ENCODE results near the gene CLEC4F.

The CLEC4F gene

GRCh38 chr2:70835643-70836042 lies 15.2 kb upstream of the CLEC4F start, which contains the start of gene CD207:
Gene CD207, minus strand, starts transcription at chr2:70835816. Its CDS starts 40 bp downstream, at chr2:70835776.
- no peaks in the 10 kb centered on the region for H3K4me1 ChIP-seq (ENCODE audit: control insufficient read depth, insufficient read depth, low read length)
- H3K36me3 ChIP-seq (ENCODE audit: control insufficient read depth in 2 of 2, insufficient read depth in 2 of 2, low read length in 2 of 2), result no peaks in the 10 kb centered on the region
- H3K9me3 ChIP-seq (ENCODE audit: control insufficient read depth in 2 of 2, low read length in 2 of 2), result peaks cover 0 to 2% of the 10 kb centered on the region in 2 donors
- no peak within 1 kb of the TSS for H3K4me3 ChIP-seq (ENCODE audit: low read length in 2 of 2)
- no peaks in the 10 kb centered on the region for H3K27me3 ChIP-seq (ENCODE audit: control insufficient read depth in 1 of 2, insufficient read depth in 2 of 2, low read length in 2 of 2)
- H3K9ac ChIP-seq (ENCODE audit: low read length in 2 of 2), result no peak within 1 kb of the TSS
- H3K27ac ChIP-seq (ENCODE audit: low read length), result no peak within 1 kb of the TSS

DNA sequence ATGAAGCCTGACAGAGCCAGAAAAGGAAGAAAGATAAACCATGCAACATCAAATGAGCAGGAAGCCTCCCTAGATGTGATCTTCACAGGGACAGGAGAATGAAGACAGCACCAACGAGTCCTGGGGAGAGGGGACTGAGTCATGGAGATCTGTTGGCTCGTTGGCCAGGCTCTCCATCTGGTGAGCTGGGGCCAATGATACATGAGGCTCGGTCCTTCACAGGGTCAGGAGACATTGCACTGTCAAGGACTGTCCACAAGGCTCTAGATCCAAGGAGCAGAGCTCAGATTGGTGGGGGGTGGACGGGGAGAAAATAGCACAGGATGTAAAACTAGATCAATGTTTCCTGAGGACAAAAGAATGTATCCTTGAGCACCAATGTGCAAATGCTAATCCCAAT lies 14.5 kb upstream of the CLEC4F start:
- Histone ChIP-seq H3K27me3 (ENCODE audit: control insufficient read depth in 1 of 2, insufficient read depth in 2 of 2, low read length in 2 of 2) (no peaks in the 10 kb centered on the region), H3K9ac (ENCODE audit: low read length in 2 of 2) (no peak overlapping the region), H3K27ac (ENCODE audit: low read length) (no peak overlapping the region), H3K4me3 (ENCODE audit: low read length in 2 of 2) (no peak overlapping the region), H3K9me3 (ENCODE audit: control insufficient read depth in 2 of 2, low read length in 2 of 2) (peaks cover 0 to 2% of the 10 kb centered on the region in 2 donors), H3K36me3 (ENCODE audit: control insufficient read depth in 2 of 2, insufficient read depth in 2 of 2, low read length in 2 of 2) (no peaks in the 10 kb centered on the region), H3K4me1 (ENCODE audit: control insufficient read depth, insufficient read depth, low read length) (no peaks in the 10 kb centered on the region)

DNA sequence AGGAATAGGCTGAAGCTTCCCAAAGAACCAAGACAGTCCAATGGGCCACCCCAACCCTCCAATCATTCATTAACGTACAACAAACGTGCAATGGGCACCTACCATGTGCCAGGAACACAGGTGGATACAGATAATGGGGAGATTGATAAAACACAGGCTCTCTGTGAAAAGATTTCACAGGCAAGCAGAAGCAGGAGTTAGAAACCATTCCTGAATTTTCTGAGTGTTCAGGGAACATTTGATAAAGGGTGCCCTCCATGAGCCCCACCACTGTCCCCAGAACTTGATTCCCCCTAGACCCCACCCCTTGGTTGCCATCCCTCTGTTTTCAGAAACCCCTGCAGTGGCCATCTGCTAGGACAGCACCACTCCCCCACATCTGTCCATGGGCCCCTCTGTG lies 13.7 kb upstream of the CLEC4F start:
- no peak overlapping the region for H3K27ac ChIP-seq (ENCODE audit: low read length)
- peaks cover 0 to 2% of the 10 kb centered on the region in 2 donors for H3K9me3 ChIP-seq (ENCODE audit: control insufficient read depth in 2 of 2, low read length in 2 of 2)
- no peaks in the 10 kb centered on the region for H3K36me3 ChIP-seq (ENCODE audit: control insufficient read depth in 2 of 2, insufficient read depth in 2 of 2, low read length in 2 of 2)
- no peak overlapping the region for H3K9ac ChIP-seq (ENCODE audit: low read length in 2 of 2)
- no peak overlapping the region for H3K4me3 ChIP-seq (ENCODE audit: low read length in 2 of 2)
- no peaks in the 10 kb centered on the region for H3K4me1 ChIP-seq (ENCODE audit: control insufficient read depth, insufficient read depth, low read length)
- H3K27me3 ChIP-seq (ENCODE audit: control insufficient read depth in 1 of 2, insufficient read depth in 2 of 2, low read length in 2 of 2), result no peaks in the 10 kb centered on the region

GRCh38 chr2:70833246-70833645 lies 12.8 kb upstream of the CLEC4F start:
- Histone ChIP-seq H3K9me3 (ENCODE audit: control insufficient read depth in 2 of 2, low read length in 2 of 2) (peaks cover 0 to 2% of the 10 kb centered on the region in 2 donors), H3K27me3 (ENCODE audit: control insufficient read depth in 1 of 2, insufficient read depth in 2 of 2, low read length in 2 of 2) (no peaks in the 10 kb centered on the region), H3K36me3 (ENCODE audit: control insufficient read depth in 2 of 2, insufficient read depth in 2 of 2, low read length in 2 of 2) (no peaks in the 10 kb centered on the region), H3K4me3 (ENCODE audit: low read length in 2 of 2) (no peak overlapping the region), H3K27ac (ENCODE audit: low read length) (no peak overlapping the region), H3K9ac (ENCODE audit: low read length in 2 of 2) (no peak overlapping the region), H3K4me1 (ENCODE audit: control insufficient read depth, insufficient read depth, low read length) (no peaks in the 10 kb centered on the region)

DNA sequence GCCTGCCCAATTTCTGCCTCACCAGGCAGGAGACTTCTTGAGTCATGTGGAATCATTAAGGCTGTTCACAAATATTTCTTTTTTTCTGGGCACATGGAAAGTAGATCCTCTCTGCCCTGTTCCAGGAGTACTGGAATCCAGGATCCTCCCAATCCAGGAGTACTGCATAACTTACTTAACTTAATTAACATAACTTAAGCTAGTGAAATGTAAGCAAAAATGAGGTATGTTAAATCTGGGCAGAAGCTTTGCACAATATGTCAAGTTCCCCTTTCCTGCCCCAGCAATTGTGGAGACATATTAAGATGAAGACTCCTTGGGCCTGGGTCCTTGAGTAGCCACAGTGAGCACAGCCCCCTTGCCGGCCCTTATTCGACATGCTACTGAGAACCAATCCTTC lies 12.0 kb upstream of the CLEC4F start:
- peaks cover 0 to 2% of the 10 kb centered on the region in 2 donors for H3K9me3 ChIP-seq (ENCODE audit: control insufficient read depth in 2 of 2, low read length in 2 of 2)
- no peak overlapping the region for H3K4me3 ChIP-seq (ENCODE audit: low read length in 2 of 2)
- no peaks in the 10 kb centered on the region for H3K27me3 ChIP-seq (ENCODE audit: control insufficient read depth in 1 of 2, insufficient read depth in 2 of 2, low read length in 2 of 2)
- no peak overlapping the region for H3K9ac ChIP-seq (ENCODE audit: low read length in 2 of 2)
- H3K27ac ChIP-seq (ENCODE audit: low read length), result no peak overlapping the region
- no peaks in the 10 kb centered on the region for H3K4me1 ChIP-seq (ENCODE audit: control insufficient read depth, insufficient read depth, low read length)
- H3K36me3 ChIP-seq (ENCODE audit: control insufficient read depth in 2 of 2, insufficient read depth in 2 of 2, low read length in 2 of 2), result no peaks in the 10 kb centered on the region

- H3K4me3 ChIP-seq (ENCODE audit: low read length in 2 of 2), result no peak overlapping the region
- no peaks in the 10 kb centered on the region for H3K4me1 ChIP-seq (ENCODE audit: control insufficient read depth, insufficient read depth, low read length)
- H3K9me3 ChIP-seq (ENCODE audit: control insufficient read depth in 2 of 2, low read length in 2 of 2), result peaks cover 0 to 2% of the 10 kb centered on the region in 2 donors
- H3K9ac ChIP-seq (ENCODE audit: low read length in 2 of 2), result no peak overlapping the region
- H3K27ac ChIP-seq (ENCODE audit: low read length), result no peak overlapping the region
- no peaks in the 10 kb centered on the region for H3K27me3 ChIP-seq (ENCODE audit: control insufficient read depth in 1 of 2, insufficient read depth in 2 of 2, low read length in 2 of 2)
- no peaks in the 10 kb centered on the region for H3K36me3 ChIP-seq (ENCODE audit: control insufficient read depth in 2 of 2, insufficient read depth in 2 of 2, low read length in 2 of 2)
Measured at GRCh38 chr2:70831861-70832260, 11.5 kb upstream of the CLEC4F start.

- Histone ChIP-seq H3K4me1 (ENCODE audit: control insufficient read depth, insufficient read depth, low read length) (no peaks in the 10 kb centered on the region), H3K36me3 (ENCODE audit: control insufficient read depth in 2 of 2, insufficient read depth in 2 of 2, low read length in 2 of 2) (no peaks in the 10 kb centered on the region), H3K27ac (ENCODE audit: low read length) (no peak overlapping the region), H3K9me3 (ENCODE audit: control insufficient read depth in 2 of 2, low read length in 2 of 2) (peaks cover 0 to 2% of the 10 kb centered on the region in 2 donors), H3K27me3 (ENCODE audit: control insufficient read depth in 1 of 2, insufficient read depth in 2 of 2, low read length in 2 of 2) (no peaks in the 10 kb centered on the region), H3K9ac (ENCODE audit: low read length in 2 of 2) (no peak overlapping the region), H3K4me3 (ENCODE audit: low read length in 2 of 2) (no peak overlapping the region)
Measured at GRCh38 chr2:70830366-70830765, 10.0 kb upstream of the CLEC4F start.

DNA sequence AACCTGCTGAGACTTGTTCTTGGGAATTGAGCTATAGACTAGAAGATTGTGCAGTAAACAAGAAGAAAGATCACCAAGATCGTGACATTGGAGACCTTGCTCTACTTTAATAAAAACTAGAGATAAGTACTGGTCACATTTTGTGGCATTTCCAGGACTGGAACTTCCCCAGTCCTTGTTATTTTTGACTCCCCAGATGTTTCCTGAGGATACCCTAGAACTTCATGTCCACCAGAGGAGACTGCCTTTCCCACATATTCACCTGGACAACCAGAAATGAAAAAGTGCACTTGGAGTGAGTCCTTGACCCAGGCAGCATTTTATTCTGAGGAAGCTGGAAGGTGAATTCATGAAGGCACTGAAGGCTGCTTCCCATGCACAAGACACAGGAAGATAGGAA lies 9.5 kb upstream of the CLEC4F start:
- H3K9me3 ChIP-seq (ENCODE audit: control insufficient read depth in 2 of 2, low read length in 2 of 2), result peaks cover 0 to 2% of the 10 kb centered on the region in 2 donors
- H3K36me3 ChIP-seq (ENCODE audit: control insufficient read depth in 2 of 2, insufficient read depth in 2 of 2, low read length in 2 of 2), result no peaks in the 10 kb centered on the region
- H3K9ac ChIP-seq (ENCODE audit: low read length in 2 of 2), result no peak overlapping the region
- no peak overlapping the region for H3K4me3 ChIP-seq (ENCODE audit: low read length in 2 of 2)
- H3K27ac ChIP-seq (ENCODE audit: low read length), result no peak overlapping the region
- H3K27me3 ChIP-seq (ENCODE audit: control insufficient read depth in 1 of 2, insufficient read depth in 2 of 2, low read length in 2 of 2), result no peaks in the 10 kb centered on the region
- no peaks in the 10 kb centered on the region for H3K4me1 ChIP-seq (ENCODE audit: control insufficient read depth, insufficient read depth, low read length)

- H3K4me1 ChIP-seq (ENCODE audit: control insufficient read depth, insufficient read depth, low read length), result no peaks in the 10 kb centered on the region
- no peaks in the 10 kb centered on the region for H3K36me3 ChIP-seq (ENCODE audit: control insufficient read depth in 2 of 2, insufficient read depth in 2 of 2, low read length in 2 of 2)
- no peak overlapping the region for H3K9ac ChIP-seq (ENCODE audit: low read length in 2 of 2)
- peaks cover 0 to 2% of the 10 kb centered on the region in 2 donors for H3K9me3 ChIP-seq (ENCODE audit: control insufficient read depth in 2 of 2, low read length in 2 of 2)
- H3K27me3 ChIP-seq (ENCODE audit: control insufficient read depth in 1 of 2, insufficient read depth in 2 of 2, low read length in 2 of 2), result no peaks in the 10 kb centered on the region
- no peak overlapping the region for H3K4me3 ChIP-seq (ENCODE audit: low read length in 2 of 2)
- no peak overlapping the region for H3K27ac ChIP-seq (ENCODE audit: low read length)
Measured at GRCh38 chr2:70828914-70829824, 8.8 kb upstream of the CLEC4F start.

- Histone ChIP-seq H3K9ac (ENCODE audit: low read length in 2 of 2) (no peak overlapping the region), H3K27me3 (ENCODE audit: control insufficient read depth in 1 of 2, insufficient read depth in 2 of 2, low read length in 2 of 2) (no peaks in the 10 kb centered on the region), H3K9me3 (ENCODE audit: control insufficient read depth in 2 of 2, low read length in 2 of 2) (no peaks in the 10 kb centered on the region), H3K4me3 (ENCODE audit: low read length in 2 of 2) (no peak overlapping the region), H3K36me3 (ENCODE audit: control insufficient read depth in 2 of 2, insufficient read depth in 2 of 2, low read length in 2 of 2) (no peaks in the 10 kb centered on the region), H3K4me1 (ENCODE audit: control insufficient read depth, insufficient read depth, low read length) (no peaks in the 10 kb centered on the region), H3K27ac (ENCODE audit: low read length) (no peak overlapping the region)
Measured at GRCh38 chr2:70828115-70828514, 7.7 kb upstream of the CLEC4F start.

- H3K4me3 ChIP-seq (ENCODE audit: low read length in 2 of 2), result no peak overlapping the region
- no peak overlapping the region for H3K27ac ChIP-seq (ENCODE audit: low read length)
- no peaks in the 10 kb centered on the region for H3K36me3 ChIP-seq (ENCODE audit: control insufficient read depth in 2 of 2, insufficient read depth in 2 of 2, low read length in 2 of 2)
- no peak overlapping the region for H3K9ac ChIP-seq (ENCODE audit: low read length in 2 of 2)
- H3K4me1 ChIP-seq (ENCODE audit: control insufficient read depth, insufficient read depth, low read length), result no peaks in the 10 kb centered on the region
- H3K27me3 ChIP-seq (ENCODE audit: control insufficient read depth in 1 of 2, insufficient read depth in 2 of 2, low read length in 2 of 2), result no peaks in the 10 kb centered on the region
- no peaks in the 10 kb centered on the region for H3K9me3 ChIP-seq (ENCODE audit: control insufficient read depth in 2 of 2, low read length in 2 of 2)
Measured at GRCh38 chr2:70827388-70827787, 7.0 kb upstream of the CLEC4F start.
